T1000 (cell line): Measurements from ENCODE around the gene FAS.
"Not testable (repeated sequence)": the region's sequence is repeated elsewhere in the genome, so short reads cannot be mapped to it uniquely, and the experiment has no call there.

Experiments used
- DNase-seq: peaks from one replicate; lab custom pipeline; 2025; ENCODE audit warnings: mixed read lengths; lab: John Stamatoyannopoulos, UW

Gene FAS

DNA sequence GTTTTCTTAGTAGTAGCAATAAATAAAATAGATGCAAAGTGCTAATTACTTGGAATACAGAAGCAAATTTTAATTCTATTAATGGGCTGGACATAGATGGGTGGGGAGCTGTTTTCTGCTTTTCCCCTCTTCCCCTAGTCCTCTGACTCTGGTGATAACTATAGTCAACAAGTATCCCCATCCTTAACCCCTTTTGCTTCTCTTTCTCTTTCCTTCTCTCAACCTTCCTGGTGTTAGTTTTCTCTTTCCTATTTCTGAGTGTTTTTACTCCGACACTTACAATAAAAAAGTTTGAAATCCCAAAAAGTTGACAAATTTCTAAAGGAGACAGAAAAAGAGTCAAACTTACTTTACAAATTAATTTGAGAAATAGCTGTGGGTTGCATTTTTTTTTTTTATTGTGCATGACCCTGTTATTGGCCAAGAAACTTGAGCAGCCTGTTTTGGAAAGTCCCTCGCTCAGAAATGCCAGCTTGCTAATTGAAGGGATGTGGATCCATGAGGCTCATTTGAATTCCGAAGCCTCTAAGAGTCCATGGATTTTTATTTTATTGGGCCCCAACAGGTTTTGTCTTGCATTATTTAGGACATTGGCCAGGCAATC lies 2.4 kb downstream of the FAS start:
- no peak for DNase-seq

DNA sequence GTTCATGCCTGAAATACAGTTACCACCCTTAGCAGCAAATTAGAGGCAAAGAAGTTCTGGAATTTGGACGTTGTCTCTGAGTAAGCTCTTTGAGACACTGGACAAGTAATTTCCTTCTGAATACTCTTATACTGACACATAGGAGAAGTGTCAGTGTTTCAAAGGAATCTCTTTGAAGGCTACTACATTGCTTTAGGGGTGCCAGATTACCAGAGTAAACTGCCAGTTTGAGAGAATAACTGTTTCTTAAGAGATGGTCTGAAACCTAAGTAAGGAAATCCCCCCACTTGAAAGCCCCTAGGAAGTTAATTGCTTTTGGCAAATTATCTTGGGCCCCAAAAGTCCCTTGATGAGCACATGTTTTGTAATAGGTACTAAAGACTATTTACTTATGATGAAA lies 3.4 kb downstream of the FAS start:
- no peak for DNase-seq

DNA sequence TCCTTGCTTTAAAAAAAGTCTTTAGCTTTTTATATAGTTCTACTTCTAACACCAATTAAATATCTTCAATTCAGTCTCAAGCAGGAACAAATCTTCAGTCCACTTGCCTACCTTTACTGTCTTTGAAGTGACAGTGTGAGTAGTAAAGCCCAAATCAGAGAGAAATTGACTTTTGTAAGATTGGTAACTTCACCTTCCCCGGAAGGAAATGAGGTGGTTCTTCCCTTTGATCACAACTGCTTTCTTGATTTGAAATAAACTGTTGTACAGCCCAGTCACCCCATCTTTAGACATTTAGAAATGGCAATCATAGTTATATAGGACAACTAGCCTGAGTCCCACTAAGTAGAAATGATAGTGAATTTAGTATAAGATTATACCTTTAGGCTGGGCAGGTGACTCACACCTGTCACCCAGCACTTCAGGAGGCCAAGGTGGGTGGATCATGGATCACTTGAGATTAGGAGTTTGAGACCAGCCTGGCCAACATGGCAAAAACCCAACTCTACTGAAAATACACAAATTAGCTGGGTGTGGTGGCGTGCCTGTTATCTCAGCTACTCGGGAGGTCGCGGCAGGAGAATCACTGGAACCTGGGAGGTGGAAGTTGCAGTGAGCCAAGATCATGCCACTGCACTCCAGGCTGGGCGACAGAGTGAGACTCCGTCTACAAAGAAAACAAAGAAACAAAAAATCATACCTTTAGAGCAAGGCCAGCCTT lies 4.7 kb downstream of the FAS start:
- no peak for DNase-seq

DNA sequence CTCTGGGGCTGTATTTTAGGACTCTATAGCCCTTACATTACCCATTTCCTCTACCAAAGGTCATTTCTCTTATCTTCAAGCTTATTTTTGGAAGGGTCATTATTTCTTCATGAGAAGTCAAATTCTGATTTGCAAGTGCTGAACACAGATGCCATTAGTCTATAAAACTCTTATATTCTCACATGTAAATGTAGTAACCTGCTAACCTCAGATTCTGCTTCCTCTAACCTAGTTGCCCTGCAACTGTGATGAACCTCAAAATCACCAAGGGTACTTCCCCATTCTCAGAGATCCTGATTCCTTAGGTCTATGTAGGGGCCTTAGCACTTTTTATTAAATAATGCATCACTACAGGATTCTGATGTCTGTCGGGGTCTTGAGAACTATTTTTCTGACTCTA lies 6.3 kb downstream of the FAS start:
- no peak for DNase-seq

DNA sequence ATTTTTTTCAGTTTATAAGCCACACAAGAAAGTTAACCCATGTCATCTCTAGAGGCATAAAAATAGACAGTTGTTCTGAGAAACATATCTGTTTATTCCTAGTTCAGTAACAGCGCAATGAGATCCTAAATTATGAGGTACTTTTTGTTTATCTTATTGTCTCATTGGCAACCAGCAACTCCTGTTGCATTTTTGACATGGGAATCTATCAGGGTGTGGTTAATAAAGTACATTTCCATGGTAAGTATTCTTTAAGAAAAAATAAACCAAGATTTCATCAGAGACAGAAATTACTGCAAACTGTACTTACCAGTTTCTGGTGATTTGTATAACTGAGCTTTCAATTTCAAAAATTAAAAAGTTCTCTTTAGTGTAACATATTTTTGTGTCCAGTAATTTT lies 9.0 kb downstream of the FAS start:
- DNase-seq: no peak

DNA sequence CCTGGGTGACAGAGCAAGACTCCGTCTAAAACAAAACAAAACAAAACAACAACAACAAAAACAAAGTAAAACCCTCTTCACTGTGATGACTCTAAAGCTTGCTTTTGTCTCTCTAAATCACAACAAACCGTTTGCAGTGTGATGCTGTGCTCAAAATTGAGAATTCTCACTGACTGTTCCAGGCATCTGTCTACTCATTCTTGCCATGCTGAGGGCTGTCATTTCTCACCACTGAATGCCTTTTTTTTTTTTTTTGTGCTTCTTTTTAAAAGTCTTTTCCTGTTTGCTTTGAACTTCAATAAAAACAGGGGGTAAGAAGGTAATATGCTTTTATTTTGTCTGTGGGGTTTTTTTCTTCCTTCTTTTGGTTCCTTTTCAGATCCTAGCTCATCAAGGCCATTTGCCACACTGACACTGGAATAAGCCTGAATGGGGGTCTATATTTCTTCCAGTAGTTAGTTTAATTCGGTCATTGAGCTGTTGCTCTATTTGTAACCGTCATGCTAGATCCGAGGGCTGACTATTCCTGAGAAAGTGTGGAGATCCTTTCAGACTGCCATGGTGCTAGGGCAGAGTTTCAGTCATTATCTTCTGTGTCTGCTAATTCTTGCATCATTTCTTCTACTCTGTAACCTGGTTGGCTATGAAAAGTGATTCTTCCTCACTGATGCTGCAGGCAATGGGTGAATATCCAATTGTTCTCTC lies 10.6 kb downstream of the FAS start:
- DNase-seq: no peak

DNA sequence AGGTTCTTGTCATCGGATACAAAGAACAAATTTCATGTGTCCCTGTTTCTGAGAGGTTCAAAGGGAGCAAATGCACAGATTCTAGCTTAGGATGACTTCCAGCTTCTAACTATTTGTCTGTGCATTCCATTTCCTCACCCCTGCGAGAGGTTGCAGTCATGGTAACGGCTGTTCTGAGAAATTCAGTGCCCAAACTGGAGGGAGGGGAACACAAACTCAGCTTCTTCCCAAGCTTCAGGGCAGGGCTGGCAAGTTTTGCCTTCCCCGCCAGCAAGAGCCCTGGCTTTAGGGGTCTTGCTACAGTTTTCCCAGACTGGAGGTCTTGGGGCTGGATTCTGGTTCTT lies 11.1 kb downstream of the FAS start:
- no peak for DNase-seq

DNA sequence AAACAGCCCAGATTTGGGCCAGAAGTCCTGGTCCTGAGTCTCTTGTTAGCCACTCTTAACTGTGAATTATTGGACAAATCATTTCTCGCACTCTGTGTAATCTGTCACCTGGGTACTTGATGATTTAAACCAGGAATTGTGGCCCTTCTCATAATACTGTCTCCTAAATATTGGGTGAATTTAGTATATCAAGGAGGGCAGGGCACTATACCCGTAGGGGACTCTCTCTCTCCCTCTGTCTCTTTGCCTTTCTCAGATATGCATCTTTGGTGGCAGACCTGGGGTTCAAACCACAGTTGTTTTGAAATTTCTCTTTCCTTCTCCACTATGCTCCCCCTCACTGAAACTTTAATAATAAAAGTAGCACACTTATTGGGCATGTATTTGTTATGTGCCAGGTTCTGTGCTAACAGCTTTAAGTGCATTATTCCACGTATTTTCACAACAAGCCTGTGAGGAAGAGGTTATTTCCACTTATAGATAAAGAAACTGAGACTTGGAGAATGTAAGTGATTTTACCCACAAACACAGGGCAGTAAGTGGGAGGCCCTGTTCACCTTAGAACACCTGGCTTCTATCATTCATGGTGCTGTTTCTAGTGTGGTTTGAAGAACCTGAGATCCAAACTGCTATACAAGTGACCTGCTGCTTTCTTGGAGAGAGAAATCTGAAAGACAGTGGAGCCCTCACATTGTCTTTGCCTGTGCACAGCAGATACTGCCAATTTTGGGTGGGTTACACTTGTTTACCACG lies 11.8 kb downstream of the FAS start:
- no peak for DNase-seq

DNA sequence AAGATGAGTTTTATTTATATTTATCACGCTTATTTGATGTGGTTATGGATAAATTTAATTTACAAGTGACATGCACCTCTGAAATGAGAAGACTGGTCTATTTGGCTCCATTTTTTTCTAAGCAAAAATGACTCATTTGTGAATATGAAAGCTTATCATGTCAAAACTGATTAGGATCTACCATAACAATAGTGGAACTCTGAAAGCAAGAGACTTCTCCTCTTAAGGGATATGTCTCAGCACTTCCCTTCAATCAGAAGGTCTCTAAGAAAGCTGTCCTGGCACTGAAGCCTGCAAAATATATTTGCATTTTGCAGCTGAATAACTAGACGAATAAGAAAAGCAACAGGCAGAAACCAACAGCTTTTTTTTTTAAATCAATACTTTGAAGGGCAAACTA lies 12.7 kb downstream of the FAS start:
- no peak for DNase-seq

DNA sequence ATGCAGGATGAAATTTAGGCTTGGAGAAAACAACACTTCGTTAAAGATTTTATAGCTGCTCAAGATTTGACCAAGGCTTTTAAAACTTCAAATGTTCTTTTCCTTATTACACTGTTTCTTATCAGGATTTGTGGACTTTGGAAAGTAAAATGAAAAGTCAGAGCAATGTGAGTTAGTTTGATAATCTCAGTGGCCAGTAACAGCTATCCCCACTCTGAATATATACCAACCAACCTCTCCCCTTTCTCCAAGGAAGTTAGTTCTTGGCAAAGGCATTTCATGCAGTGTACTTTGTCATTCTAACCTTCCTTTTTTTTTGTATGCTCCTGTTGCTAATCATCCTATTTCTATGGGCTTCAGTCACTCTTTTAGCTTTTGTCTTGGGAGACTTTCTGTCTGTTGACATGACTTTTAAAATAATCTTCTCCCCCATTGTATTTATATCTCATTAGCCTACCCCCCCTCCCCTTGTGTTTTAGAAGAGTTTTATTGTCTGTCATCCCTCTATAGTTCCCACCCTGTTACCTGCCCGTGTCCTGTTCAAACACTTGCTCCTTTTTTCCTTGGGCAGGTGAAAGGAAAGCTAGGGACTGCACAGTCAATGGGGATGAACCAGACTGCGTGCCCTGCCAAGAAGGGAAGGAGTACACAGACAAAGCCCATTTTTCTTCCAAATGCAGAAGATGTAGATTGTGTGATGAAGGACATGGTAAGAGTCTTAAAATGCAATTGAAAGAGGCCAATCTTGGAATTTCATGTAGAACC lies 16.7 kb downstream of the FAS start:
- DNase-seq: no peak

DNA sequence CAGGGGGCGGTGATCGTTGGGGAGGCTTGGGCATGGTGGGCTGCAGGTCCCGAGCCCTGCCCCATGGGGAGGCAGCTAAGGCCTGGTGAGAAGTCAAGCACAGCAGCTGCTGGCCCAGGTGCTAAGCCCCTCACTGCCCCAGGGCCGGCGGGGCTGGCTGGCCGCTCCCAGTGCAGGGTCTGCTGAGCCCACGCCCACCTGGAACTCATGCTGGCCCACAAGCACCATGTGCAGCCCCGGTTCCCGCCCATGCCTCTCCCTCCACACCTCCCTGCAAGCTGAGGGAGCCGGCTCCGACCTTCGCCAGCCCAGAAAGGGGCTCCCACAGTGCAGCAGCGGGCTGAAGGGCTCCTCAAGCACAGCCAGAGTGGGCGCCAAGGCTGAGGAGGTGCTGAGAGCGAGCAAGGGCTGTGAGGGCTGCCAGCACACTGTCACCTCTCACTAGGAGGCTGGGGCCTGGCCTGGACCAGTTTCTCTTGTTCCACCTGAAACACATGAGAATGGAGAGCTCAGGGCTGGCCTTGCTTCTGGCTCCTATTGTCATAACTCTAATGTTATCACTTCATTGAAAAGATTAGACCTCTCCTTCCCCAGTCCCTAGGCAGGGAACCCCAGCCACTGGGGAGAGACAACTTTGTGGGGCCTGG lies 28.2 kb downstream of the FAS start:
- DNase-seq: not testable (repeated sequence)

DNA sequence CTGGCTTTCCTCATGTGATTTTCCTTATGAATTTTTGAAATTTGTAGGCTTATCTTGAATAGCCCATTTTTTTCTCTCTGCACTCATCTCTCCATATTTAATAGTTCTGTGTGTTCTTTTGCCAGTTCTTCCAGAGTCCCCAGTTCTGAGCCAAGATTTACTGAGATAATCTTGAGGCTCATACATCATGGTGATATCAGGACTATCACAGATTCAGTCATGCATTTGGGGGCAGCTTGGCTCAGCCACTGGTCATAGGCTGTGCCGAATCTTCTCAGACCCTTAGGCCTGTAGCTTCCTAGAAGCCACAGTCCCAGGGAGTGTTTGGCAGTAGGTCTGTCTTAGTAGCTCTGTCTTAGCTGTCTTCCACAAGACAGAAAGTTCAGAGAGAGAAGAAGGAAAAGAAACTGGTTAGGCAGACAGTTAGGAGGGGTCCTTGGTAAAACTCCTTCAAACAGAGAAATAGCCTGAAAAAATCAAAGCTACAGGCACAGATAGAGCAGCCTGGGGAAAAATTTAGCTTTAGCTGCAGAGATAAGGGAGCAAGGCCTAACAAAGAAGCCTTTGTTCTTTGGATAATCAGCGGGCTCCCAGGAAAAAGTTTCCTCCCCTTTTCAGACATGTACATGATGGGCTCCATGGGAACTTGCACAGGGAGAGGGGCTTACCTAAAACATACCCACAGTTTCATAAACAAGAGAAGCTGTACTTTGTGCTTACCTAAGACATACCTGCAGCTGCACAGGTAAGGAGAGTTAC lies 29.1 kb downstream of the FAS start:
- DNase-seq: no peak

DNA sequence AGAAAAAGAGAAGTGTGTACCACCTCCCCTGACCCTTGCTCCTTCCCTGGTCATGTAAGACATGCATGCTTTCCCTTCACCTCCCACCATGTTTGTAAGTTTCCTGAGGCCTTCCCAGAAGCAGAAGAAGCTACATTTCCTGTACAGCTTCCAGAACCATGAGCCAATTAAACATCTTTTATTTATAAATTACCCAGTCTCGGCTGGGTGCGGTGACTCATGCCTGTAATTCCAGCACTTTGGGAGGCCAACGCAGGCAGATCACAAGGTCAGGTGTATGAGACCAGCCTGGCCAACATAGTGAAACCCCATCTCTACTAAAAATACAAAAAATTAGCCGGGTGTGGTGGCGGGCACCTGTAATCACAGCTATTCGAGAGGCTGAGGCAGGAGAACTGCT lies 30.9 kb downstream of the FAS start:
- not testable (repeated sequence) for DNase-seq

DNA sequence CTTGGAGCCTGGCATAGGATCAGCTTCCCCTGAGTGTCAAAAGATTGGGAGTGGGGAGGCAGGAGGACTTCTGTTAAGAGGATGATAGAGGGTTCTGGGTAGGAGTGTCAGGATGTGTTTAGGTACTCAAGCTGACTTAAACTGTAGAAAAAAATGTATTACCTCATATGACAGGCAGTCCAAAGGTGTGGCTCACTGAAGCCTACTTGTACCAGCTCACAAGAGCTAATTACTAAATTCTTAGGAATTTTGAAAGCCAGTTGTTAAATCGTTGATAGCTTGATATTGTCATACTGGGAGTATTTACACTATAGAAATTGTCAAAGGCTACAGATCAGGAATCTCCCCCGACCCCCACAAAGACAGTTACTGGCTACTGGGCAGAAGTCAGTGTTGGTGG lies 32.1 kb downstream of the FAS start:
- DNase-seq: no peak

DNA sequence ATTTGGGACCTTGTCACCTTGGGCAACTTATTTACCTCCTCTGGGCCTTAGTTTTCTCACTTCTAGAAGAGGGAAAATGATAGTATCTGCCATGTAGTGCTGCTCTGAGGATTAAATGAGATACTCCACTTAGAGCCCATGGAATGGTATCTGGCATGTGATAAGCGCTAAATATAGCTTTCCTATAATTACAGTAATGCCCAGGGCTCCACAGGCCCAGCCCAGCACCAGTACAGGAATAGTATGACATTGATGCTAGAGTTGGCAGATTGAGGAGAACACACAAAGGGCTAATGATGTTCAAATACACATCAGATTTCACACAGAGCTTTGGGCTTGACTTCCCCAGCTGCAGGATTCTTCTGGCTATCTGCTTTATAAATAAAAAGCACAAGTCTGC lies 34.9 kb downstream of the FAS start:
- DNase-seq: no peak

DNA sequence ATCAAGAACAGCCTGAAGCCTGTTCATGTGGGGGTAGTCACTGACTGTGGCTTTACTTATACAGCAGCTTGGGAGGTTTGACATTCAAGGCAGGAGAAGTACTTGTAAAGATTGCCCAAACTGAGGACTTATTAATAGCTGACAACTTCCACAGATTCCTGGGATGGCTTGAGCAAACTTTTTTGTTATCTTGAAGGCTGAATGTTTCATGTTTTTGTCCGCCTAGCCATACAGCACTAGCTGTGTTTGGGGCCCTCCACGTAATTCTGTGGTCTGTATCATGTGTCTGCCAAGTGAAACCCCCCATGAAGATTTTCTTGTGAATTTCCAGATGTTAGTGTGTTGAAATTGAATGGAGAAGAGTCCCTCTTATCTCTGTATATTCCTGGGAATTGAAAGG lies 38.6 kb downstream of the FAS start:
- DNase-seq: no peak

DNA sequence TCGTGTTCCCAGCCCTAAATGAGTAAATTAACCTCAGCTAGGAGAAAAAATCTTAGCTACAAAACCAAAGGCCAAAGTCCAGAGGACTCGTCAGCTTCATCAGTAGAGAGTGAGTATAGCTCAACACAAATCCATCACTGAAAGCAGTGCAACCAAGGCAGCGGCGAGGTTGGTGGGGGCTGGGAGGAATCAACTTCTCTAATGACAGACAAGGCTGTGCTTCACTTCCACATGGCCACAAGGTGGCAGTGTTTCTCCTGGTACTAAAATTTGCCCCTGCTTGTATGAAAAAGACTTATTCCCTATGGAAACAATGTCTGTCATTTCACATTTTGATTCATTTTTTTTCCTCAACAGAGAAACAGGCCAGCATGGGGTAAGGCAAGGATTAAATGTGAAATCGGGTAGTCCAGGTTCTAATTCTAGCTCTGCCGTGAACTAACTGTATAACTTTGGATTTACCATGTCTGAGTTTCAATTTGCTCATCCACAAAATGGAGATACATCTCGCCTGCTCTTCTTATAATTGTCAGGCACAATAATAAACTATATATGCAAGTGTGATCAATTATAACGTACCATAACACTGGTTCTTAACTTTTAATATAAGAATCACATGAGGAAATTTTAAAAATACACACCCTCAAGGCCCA lies 39.3 kb downstream of the FAS start:
- DNase-seq: peak; percentile 32

DNA sequence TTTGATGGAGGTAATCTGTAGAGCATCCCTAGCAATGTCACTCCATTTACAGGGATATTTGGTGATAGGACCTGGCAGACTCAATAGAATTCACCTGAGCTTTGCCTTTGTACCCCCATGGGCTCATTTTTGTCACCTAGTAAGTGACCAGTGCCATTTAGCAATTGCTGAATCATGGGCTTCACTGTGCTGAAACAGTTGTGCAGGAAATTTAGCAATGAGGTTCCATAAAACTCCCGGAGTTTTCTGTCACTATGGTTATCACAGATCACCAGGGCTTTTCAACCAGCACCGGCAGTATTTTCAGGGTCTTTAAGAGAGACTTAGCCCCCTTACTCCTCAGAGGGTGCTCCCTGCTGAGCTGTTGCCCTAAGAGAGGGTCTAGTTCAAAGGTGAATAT lies 40.2 kb downstream of the FAS start:
- DNase-seq: no peak

DNA sequence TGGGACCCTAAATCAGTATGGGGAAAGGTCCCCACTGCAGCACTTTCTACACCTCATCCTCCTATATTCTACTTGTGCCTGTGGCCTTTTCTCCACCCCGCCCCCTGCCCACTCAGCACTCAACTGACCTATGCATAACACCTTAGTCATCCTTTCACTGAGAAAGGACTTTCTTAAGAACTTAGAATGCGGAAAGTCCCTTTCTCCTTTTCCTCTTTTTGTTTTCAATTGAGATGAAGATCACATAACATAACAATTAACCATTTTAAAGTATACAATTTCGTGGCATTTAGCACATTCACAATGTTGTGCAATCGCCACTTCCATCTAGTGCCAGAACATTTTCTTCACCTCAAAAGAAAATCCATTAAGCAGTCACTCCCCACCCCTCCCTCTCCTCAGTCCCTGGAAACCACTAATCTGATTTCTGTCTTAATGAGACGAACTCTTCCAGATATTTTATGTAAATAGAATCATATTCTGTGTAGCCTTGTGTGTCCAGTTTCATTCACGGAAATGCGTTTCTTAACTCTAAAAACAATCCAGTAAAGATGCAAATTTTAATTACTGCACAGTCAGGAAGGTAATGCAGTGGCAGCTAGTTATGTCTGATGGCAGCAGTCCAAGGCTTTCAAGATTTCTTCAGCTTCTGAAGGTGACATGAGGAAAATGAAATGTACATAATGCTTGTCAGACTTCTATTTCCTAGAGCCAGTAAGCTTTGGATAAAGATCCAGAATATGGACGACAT lies 41.7 kb downstream of the FAS start:
- DNase-seq: peak; percentile 28

DNA sequence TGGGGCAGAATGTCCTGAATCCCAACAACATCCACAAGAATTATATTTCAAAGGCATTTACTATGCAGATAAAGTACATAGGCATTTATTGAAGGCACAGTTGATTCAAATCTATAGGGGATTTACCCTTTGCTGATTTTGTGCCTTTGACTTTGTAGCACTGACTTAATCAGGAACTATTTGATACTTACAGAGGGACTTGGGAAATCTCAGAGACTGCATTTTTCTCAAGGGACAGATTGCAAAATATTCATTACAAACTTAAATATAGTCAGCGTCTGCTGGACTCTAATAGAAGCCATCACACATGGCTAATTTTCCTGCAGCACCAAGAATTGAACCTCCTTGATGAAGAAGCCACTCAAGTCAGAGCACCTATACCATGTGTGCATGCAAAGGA lies 44.9 kb downstream of the FAS start:
- DNase-seq: no peak
